HFF-Myc (cell line): Measurements from ENCODE around the gene CDC42EP1.

Experiments
- DNase-seq: peaks from one replicate; pipeline ENCODE4 v3.0.0-alpha.2; 2011; ENCODE audit warnings: low read depth; ENCODE audit errors: extremely low read depth
- H3K4me3 ChIP-seq: replicated peaks from 2 replicates; pipeline ENCODE4 v1.5.1; 2011; ENCODE audit warnings: low read depth, mild to moderate bottlenecking, control low read depth, low read length
- CTCF ChIP-seq: IDR thresholded peaks from 2 replicates; pipeline ENCODE4 v1.5.1; 2012; ENCODE audit warnings: mild to moderate bottlenecking, low read depth, low read length, control low read depth; ENCODE audit errors: missing control alignments

Gene CDC42EP1

DNA sequence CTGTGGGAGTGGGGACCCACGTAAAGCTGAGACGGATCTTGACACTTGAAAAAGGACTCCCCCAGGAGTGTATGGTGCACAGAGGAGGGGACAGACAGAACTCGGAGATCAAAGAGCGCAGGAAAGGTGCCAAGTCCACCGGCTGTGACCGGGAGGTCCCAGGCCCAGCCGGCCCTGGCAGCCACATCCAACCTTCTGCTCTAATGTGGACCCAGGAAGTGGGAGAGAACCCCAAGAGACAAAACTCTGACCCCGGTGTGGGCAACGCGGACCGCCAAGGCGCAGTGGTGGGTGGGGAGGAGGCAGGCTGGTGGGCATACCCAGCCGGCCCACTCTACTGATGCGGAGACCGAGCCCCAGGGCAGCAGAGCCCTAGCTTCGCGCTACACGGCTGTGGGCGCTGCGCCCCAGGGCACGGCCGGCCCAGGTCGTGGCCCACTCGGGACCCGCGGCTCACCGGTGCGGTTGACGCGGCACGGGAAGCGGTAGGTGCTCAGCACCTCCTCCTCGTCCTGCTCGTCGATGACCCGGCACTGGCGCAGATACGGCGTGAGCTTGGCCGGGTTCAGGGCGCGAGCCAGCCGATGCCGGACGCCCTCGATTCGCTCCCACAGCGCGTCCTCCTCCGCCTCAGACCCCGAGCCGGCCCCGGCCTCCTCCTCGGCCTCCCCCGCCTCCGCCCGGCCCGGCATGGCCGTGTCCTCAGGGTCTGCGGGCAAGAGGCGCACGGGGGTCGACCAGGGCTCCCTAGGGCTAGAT, 41.6 kb upstream of the CDC42EP1 start:
- TF ChIP-seq CTCF: no peak
- no peak for DNase-seq
- H3K4me3 ChIP-seq: peak overlapping the region; percentile 67

- H3K4me3 ChIP-seq: peak within 1 kb of the TSS; percentile 67
- no peak for TF ChIP-seq CTCF
- DNase-seq: no peak
These were observed 40.7 kb upstream of the CDC42EP1 start, which contains the start of gene CARD10 for GRCh38 chr22:37519268-37520195. Gene CARD10 (minus strand): TSS chr22:37519415. CDS start chr22:37519200, 215 bp downstream.

- no peak overlapping the region for H3K4me3 ChIP-seq
- DNase-seq: no peak
- TF ChIP-seq CTCF: no peak
These were observed 39.5 kb upstream of the CDC42EP1 start for GRCh38 chr22:37520776-37521191.

DNA sequence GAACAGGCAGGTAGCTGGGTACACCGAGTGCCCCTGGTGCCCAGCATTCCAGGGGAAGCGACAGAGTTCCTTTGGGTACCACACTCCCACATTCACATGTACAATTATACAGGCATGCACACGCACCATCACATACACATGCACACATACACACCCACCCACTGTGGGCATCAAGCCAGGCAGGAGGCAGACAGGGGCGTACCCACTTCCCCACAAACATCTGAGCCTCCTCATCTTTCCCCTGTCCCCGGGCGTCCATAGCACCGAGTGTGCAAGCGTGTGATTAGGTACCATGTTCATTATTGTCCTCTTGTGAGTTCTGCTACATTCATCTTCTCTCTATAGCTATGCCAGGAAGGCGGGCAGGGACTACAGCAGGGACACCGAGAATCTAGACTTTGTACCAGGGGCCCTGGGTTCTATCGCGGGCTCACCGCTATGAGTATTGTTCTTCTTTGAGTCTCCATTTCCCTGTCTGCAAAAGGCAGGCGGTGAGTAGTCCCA, 39.0 kb upstream of the CDC42EP1 start:
- DNase-seq: no peak
- H3K4me3 ChIP-seq: no peak overlapping the region
- TF ChIP-seq CTCF: no peak

GRCh38 chr22:37522482-37522881, 37.8 kb upstream of the CDC42EP1 start:
- no peak for TF ChIP-seq CTCF
- no peak for DNase-seq
- H3K4me3 ChIP-seq: no peak overlapping the region

GRCh38 chr22:37525073-37525745, 35.1 kb upstream of the CDC42EP1 start:
- peak; percentile 47 for DNase-seq
- TF ChIP-seq CTCF: no peak
- no peak overlapping the region for H3K4me3 ChIP-seq
